Neural progenitor cell (in vitro differentiated cells): ENCODE data around the gene PCNP.

Experiments used
- CTCF ChIP-seq: fragments of 200-600 bp; sonication (generic); IDR thresholded peaks from 2 replicates; pipeline ENCODE4 v1.5.1; 2017; ENCODE audit warnings: antibody characterized with exemption, mild to moderate bottlenecking
- EZH2 ChIP-seq: fragments of 200-600 bp; sonication (generic); IDR thresholded peaks from 2 replicates; pipeline ENCODE4 v1.6.1; 2017; ENCODE audit warnings: antibody characterized with exemption, mild to moderate bottlenecking, moderate library complexity
- EZH2phosphoT487 ChIP-seq: fragments of 200-600 bp; sonication (generic); IDR thresholded peaks from 2 replicates; pipeline ENCODE4 v1.6.1; 2017; ENCODE audit warnings: antibody characterized with exemption

GRCh38 chr3:101633186-101633585 lies 59.2 kb downstream of the PCNP start:
- TF ChIP-seq CTCF (no peak), EZH2phosphoT487 (no peak), EZH2 (no peak)
